ENCODE data around the gene BTBD19. TPM values are rescaled to one million over a fixed set of nuclear protein-coding genes. Genes with fewer than 3 reads are reported as not detected.

The BTBD19 gene
- total and polyA plus RNA-seq, 4 experiments from 2014 or later: 0.25 to 16.8 (median 7.5) TPM

DNA sequence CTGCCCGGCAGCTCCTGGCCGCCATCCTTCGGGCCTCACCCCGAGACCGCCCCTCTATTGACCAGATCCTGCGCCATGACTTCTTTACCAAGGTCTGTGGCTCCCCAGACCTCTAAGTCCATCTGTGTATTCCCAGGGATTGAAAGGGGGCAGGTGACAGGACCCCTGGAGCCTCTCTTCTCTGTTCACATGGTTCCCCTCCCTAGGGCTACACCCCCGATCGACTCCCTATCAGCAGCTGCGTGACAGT is 5.3 kb upstream of the BTBD19 start:
- DNase-seq: no peak
- Mint-ChIP-seq H3K4me3 (peak overlapping the region; percentile 86 to 99 (median 95)), H3K36me3 (peaks cover 40 to 60% of the 10 kb centered on the region in 2 donors), H3K9me3 (peaks cover 0 to 7% (median 0%) of the 10 kb centered on the region in 8 donors), H3K27ac (peak overlapping the region; percentile 82 to 100 (median 95)), H3K27me3 (no peaks in the 10 kb centered on the region), H3K4me1 (peaks cover 39 to 73% (median 47%) of the 10 kb centered on the region in 4 donors)
- Histone ChIP-seq H3K4me1 (ENCODE audit: insufficient read depth, low read length) (peaks cover 62% of the 10 kb centered on the region), H3K27me3 (ENCODE audit: insufficient read depth, low read length) (no peaks in the 10 kb centered on the region), H3K4me3 (ENCODE audit: low read length in 2 of 2) (peak overlapping the region in 1 of 2 donors; percentile 83), H3K36me3 (ENCODE audit: insufficient read depth, low read length) (peaks cover 35% of the 10 kb centered on the region), H3K9me3 (ENCODE audit: control insufficient read depth in 1 of 2, low read length in 2 of 2) (no peaks in the 10 kb centered on the region), H3K27ac (ENCODE audit: low read depth, low read length) (peak overlapping the region; percentile 96)
- ChIA-PET CTCF (ENCODE audit: partially characterized antibody) (interaction anchor here (0.5 to 13.0 kb wide), 2 partner anchors 17 to 84 kb away, joined by 3 to 174 read pairs; no protein-coding TSS in a partner anchor), POLR2A (ENCODE audit: partially characterized antibody) (interaction anchor here (1.0 to 18.2 kb wide), 6 partner anchors 15 to 501 kb away, joined by 3 to 1564 read pairs (median 4); partner anchors contain the start of genes BEST4, BTBD19, DYNLT4 and RPS8)
- intact Hi-C loops (cut with micrococcal nuclease): loop anchor here (5.0 to 10.0 kb wide), 3 partner anchors 689 to 884 kb away; partner anchors contain the start of genes GPBP1L1, NASP, TESK2 and TMEM69

- DNase-seq: peak in 2 of 5 donors; percentile 12 to 42
- Histone ChIP-seq H3K4me1 (ENCODE audit: insufficient read depth, low read length) (peaks cover 67% of the 10 kb centered on the region), H3K9me3 (ENCODE audit: control insufficient read depth in 1 of 2, low read length in 2 of 2) (no peaks in the 10 kb centered on the region), H3K27me3 (ENCODE audit: insufficient read depth, low read length) (no peaks in the 10 kb centered on the region), H3K4me3 (ENCODE audit: low read length in 2 of 2) (peak overlapping the region in 1 of 2 donors; percentile 83), H3K36me3 (ENCODE audit: insufficient read depth, low read length) (peaks cover 35% of the 10 kb centered on the region), H3K27ac (ENCODE audit: low read depth, low read length) (peak overlapping the region; percentile 96)
- intact Hi-C loops (cut with micrococcal nuclease): loop anchor here (5.0 to 10.0 kb wide), 3 partner anchors 689 to 884 kb away; partner anchors contain the start of genes GPBP1L1, NASP, TESK2 and TMEM69
- peaks cover 39 to 78% (median 51%) of the 10 kb centered on the region in 4 donors for H3K4me1 Mint-ChIP-seq
- H3K27me3 Mint-ChIP-seq: no peaks in the 10 kb centered on the region
- H3K27ac Mint-ChIP-seq: peak overlapping the region; percentile 82 to 100 (median 95)
- ChIA-PET POLR2A (ENCODE audit: partially characterized antibody) (interaction anchor here (1.0 to 18.2 kb wide), 5 partner anchors 14 to 500 kb away, joined by 3 to 1564 read pairs (median 4); partner anchors contain the start of genes BEST4, BTBD19, DYNLT4 and RPS8), CTCF (ENCODE audit: partially characterized antibody) (interaction anchor here (1.6 to 13.0 kb wide), 2 partner anchors 17 to 28 kb away, joined by 4 to 174 read pairs; partner anchors contain the start of gene RPS8)
- peak overlapping the region; percentile 86 to 99 (median 95) for H3K4me3 Mint-ChIP-seq
- peaks cover 40 to 62% of the 10 kb centered on the region in 2 donors for H3K36me3 Mint-ChIP-seq
- H3K9me3 Mint-ChIP-seq: peaks cover 0 to 7% (median 0%) of the 10 kb centered on the region in 8 donors
These were observed 4.8 kb upstream of the BTBD19 start for GRCh38 chr1:44803312-44804095.

GRCh38 chr1:44805311-44806024 is 2.9 kb upstream of the BTBD19 start:
- peaks cover 0 to 14% (median 0%) of the 10 kb centered on the region in 8 donors for H3K9me3 Mint-ChIP-seq
- peak overlapping the region; percentile 82 to 95 (median 91) for H3K27ac Mint-ChIP-seq
- POLR2A ChIA-PET (ENCODE audit: partially characterized antibody): interaction anchor here (1.0 to 18.2 kb wide), 6 partner anchors 9 to 84 kb away, joined by 3 to 1564 read pairs (median 4); partner anchors contain the start of genes BTBD19, DYNLT4, RNU5D-1 and RPS8
- intact Hi-C loops (cut with micrococcal nuclease): loop anchor here (5.0 to 10.0 kb wide), 2 partner anchors 73 to 779 kb away; partner anchors contain the start of genes NASP and RNU5D-1
- H3K4me3 Mint-ChIP-seq: peak overlapping the region; percentile 2 to 49 (median 22)
- Histone ChIP-seq H3K4me3 (ENCODE audit: low read length in 2 of 2) (no peak overlapping the region), H3K36me3 (ENCODE audit: insufficient read depth, low read length) (peaks cover 35% of the 10 kb centered on the region), H3K27ac (ENCODE audit: low read depth, low read length) (no peak overlapping the region), H3K9me3 (ENCODE audit: control insufficient read depth in 1 of 2, low read length in 2 of 2) (no peaks in the 10 kb centered on the region), H3K4me1 (ENCODE audit: insufficient read depth, low read length) (peaks cover 77% of the 10 kb centered on the region), H3K27me3 (ENCODE audit: insufficient read depth, low read length) (no peaks in the 10 kb centered on the region)
- CTCF ChIA-PET (ENCODE audit: partially characterized antibody): interaction anchor here (0.8 to 13.0 kb wide), 2 partner anchors 15 to 18 kb away, joined by 3 to 174 read pairs; no protein-coding TSS in a partner anchor
- H3K36me3 Mint-ChIP-seq: peaks cover 40 to 65% of the 10 kb centered on the region in 2 donors
- peaks cover 48 to 88% (median 63%) of the 10 kb centered on the region in 4 donors for H3K4me1 Mint-ChIP-seq
- peak in 3 of 5 donors; percentile 15 to 37 (median 29) for DNase-seq
- H3K27me3 Mint-ChIP-seq: no peaks in the 10 kb centered on the region

DNA sequence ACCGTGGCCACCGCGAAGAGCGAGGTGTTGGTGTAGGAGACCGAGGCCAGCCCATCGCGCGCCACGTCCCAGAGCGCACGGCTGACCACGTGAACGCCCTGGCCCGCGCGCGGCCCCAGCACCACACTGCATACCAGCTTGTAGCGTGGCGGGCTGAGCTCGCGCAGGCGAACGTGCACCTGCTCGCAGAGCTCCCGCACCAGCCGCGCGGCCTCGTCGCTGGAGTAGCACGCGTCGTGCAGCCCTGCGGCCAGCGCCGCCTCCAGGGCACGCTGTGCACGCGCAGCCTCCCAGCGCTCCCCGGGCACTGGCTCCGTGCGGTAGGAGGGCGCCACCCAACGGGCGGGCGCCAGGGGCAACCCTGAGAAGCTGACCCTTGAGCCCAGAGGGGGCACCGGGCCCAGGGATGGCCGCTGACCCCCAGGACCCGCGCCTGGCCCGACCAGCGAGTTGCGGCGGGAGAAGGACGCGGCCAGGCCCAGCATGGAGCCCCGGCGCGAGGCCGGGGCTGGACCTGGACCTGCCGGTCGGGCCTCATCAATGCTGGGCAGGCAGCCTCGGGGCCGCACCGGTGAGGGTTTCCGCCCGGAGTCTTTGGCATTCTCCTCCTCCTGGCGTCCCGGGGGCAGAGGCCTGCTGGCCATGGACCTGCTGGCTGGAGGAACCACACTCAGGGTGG is 2.2 kb upstream of the BTBD19 start:
- CTCF ChIA-PET (ENCODE audit: partially characterized antibody): interaction anchor here (0.5 to 13.0 kb wide), 2 partner anchors 14 to 794 kb away, joined by 3 to 174 read pairs; no protein-coding TSS in a partner anchor
- Mint-ChIP-seq H3K36me3 (peaks cover 36 to 62% of the 10 kb centered on the region in 2 donors), H3K27ac (peak overlapping the region; percentile 98 to 100 (median 99)), H3K4me3 (peak overlapping the region in 2 of 8 donors; percentile 80 to 87), H3K9me3 (peaks cover 0 to 14% (median 0%) of the 10 kb centered on the region in 8 donors), H3K4me1 (peaks cover 53 to 90% (median 69%) of the 10 kb centered on the region in 4 donors), H3K27me3 (no peaks in the 10 kb centered on the region)
- peaks cover 35% of the 10 kb centered on the region for H3K36me3 ChIP-seq (ENCODE audit: insufficient read depth, low read length)
- no peak overlapping the region for H3K4me3 ChIP-seq (ENCODE audit: low read length in 2 of 2)
- POLR2A ChIA-PET (ENCODE audit: partially characterized antibody): interaction anchor here (1.0 to 18.2 kb wide), 9 partner anchors 10 to 85 kb away, joined by 3 to 1564 read pairs (median 52); partner anchors contain the start of genes BEST4, BTBD19, DYNLT4 and RNU5D-1
- H3K27me3 ChIP-seq (ENCODE audit: insufficient read depth, low read length): no peaks in the 10 kb centered on the region
- H3K9me3 ChIP-seq (ENCODE audit: control insufficient read depth in 1 of 2, low read length in 2 of 2): no peaks in the 10 kb centered on the region
- peak overlapping the region; percentile 98 for H3K27ac ChIP-seq (ENCODE audit: low read depth, low read length)
- intact Hi-C loops (cut with micrococcal nuclease): loop anchor here (5.0 to 10.0 kb wide), 2 partner anchors 74 to 779 kb away; partner anchors contain the start of genes NASP and RNU5D-1
- DNase-seq: peak in 3 of 5 donors; percentile 41 to 53 (median 47)
- peaks cover 84% of the 10 kb centered on the region for H3K4me1 ChIP-seq (ENCODE audit: insufficient read depth, low read length)

GRCh38 chr1:44806704-44807363 is 1.5 kb upstream of the BTBD19 start, which contains the start of gene DYNLT4:
Gene DYNLT4, minus strand, starts transcription at chr1:44807351. Its CDS starts 683 bp downstream, at chr1:44806668.
- Mint-ChIP-seq H3K4me1 (peaks cover 58 to 94% (median 74%) of the 10 kb centered on the region in 4 donors), H3K9me3 (peaks cover 0 to 12% (median 0%) of the 10 kb centered on the region in 8 donors), H3K27ac (peak within 1 kb of the TSS; percentile 98 to 100 (median 99)), H3K4me3 (peak within 1 kb of the TSS; percentile 74 to 87 (median 80)), H3K36me3 (peaks cover 34 to 64% of the 10 kb centered on the region in 2 donors), H3K27me3 (no peaks in the 10 kb centered on the region)
- intact Hi-C loops (cut with micrococcal nuclease): loop anchor here (5.0 to 10.0 kb wide), 2 partner anchors 75 to 778 kb away; partner anchors contain the start of genes NASP and RNU5D-1
- H3K36me3 ChIP-seq (ENCODE audit: insufficient read depth, low read length): peaks cover 35% of the 10 kb centered on the region
- no peaks in the 10 kb centered on the region for H3K9me3 ChIP-seq (ENCODE audit: control insufficient read depth in 1 of 2, low read length in 2 of 2)
- DNase-seq: no peak
- ChIA-PET POLR2A (ENCODE audit: partially characterized antibody) (interaction anchor here (0.6 to 22.2 kb wide), 11 partner anchors 2 to 778 kb away, joined by 3 to 1564 read pairs (median 52); partner anchors contain the start of genes BEST4, BTBD19, CCDC163 and DYNLT4), CTCF (ENCODE audit: partially characterized antibody) (interaction anchor here (0.5 to 13.0 kb wide), 2 partner anchors 13 to 793 kb away, joined by 3 to 174 read pairs; no protein-coding TSS in a partner anchor)
- H3K4me1 ChIP-seq (ENCODE audit: insufficient read depth, low read length): peaks cover 91% of the 10 kb centered on the region
- H3K27ac ChIP-seq (ENCODE audit: low read depth, low read length): peak within 1 kb of the TSS; percentile 98
- H3K4me3 ChIP-seq (ENCODE audit: low read length in 2 of 2): peak within 1 kb of the TSS; percentile 41 to 57
- H3K27me3 ChIP-seq (ENCODE audit: insufficient read depth, low read length): no peaks in the 10 kb centered on the region
